ENCODE results near the gene TGFB1I1.
"Not testable (repeated sequence)": the region's sequence is repeated elsewhere in the genome, so short reads cannot be mapped to it uniquely, and the experiment has no call there.

TGFB1I1 gene

DNA sequence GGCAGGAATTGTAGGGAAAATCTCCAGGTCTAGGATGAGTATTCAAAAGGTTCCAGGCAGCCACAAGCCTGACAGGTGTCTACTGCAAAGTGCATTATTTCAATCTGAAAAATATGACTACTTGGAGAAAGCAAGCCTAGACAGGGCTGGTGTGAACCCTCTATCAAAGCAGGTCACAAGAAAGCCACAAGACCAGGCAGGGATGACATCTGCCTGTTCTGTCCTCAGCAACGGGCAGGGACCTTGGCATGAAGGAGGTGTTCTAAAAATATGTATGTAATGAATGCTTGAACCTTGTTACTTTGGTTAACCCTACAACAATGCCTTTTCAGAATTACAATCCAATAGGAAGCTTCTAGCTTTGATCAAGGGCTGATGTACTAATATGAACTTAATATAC is 42.6 kb upstream of the TGFB1I1 start:
- no peak for DNase-seq (ENCODE audit: low spot score)
- TF ChIP-seq, protein P1, sequence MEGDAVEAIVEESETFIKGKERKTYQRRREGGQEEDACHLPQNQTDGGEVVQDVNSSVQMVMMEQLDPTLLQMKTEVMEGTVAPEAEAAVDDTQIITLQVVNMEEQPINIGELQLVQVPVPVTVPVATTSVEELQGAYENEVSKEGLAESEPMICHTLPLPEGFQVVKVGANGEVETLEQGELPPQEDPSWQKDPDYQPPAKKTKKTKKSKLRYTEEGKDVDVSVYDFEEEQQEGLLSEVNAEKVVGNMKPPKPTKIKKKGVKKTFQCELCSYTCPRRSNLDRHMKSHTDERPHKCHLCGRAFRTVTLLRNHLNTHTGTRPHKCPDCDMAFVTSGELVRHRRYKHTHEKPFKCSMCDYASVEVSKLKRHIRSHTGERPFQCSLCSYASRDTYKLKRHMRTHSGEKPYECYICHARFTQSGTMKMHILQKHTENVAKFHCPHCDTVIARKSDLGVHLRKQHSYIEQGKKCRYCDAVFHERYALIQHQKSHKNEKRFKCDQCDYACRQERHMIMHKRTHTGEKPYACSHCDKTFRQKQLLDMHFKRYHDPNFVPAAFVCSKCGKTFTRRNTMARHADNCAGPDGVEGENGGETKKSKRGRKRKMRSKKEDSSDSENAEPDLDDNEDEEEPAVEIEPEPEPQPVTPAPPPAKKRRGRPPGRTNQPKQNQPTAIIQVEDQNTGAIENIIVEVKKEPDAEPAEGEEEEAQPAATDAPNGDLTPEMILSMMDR (IDR thresholded peaks at IDR 0.05; ENCODE audit: extremely low read depth, insufficient read depth, missing control alignments): no peak
- in situ Hi-C loops (cut with MboI; ENCODE audit: low pct_unique_long_range_greater_than_20kb, low sequenced_read_pairs, unreplicated experiment): loop anchor here (25.0 kb wide), 1 partner anchor 467 kb away; the partner anchor contains the start of gene SETD1A

DNA sequence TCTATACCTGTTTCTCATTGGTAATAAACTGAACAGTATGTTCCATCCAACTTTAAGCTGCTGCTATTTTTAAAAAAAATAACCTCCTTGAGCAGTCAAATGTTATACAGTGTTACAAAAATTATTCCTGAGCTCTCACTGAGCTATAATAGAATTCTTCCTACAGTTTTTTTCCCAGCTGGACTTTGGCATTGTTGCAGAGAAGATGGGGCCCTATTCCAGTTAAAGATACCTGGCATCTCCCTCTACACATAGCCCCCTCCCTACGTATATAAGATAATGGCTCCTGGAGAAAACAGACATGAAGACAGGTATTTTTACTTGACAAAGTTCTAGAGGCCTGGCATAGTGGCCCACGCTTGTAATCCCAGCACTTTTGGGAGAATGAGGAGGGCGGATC is 42.2 kb upstream of the TGFB1I1 start:
- DNase-seq (ENCODE audit: low spot score): no peak
- in situ Hi-C loops (cut with MboI; ENCODE audit: low pct_unique_long_range_greater_than_20kb, low sequenced_read_pairs, unreplicated experiment): loop anchor here (25.0 kb wide), 1 partner anchor 467 kb away; the partner anchor contains the start of gene SETD1A
- TF ChIP-seq, protein P1 (IDR thresholded peaks at IDR 0.05; ENCODE audit: extremely low read depth, insufficient read depth, missing control alignments): no peak

DNA sequence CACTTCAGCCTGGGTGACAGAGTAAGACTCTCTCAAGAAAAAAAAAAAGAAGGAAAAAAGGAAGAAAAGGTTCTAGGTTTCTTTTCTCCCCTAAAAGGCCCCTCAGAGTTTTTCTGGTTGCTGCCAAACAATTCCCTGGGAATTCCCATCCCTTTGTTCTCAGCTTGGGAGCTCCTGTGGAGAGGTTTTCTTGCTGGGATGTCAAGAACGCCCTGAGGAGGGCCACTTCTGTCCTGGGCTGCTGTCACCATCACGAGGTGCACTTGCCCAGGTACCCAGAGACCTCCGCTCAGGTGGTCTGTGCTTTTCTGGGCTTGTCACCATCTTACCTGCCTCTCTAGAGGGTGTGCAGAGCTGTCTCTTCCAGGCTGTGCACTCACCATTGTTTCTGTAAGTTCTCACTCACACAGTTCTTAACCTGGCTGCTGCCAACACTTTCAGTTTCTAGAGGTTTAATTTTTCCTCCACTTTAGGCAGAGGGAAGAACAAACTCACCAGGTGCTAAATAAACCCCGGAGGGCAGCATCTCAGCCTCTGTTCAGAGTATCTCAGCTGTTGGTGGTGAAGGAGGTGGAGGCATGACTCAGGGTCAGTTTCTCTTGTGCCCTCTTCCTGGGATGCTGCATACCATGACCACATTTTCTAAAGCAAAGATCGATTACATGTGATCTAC is 41.4 kb upstream of the TGFB1I1 start:
- in situ Hi-C loops (cut with MboI; ENCODE audit: low pct_unique_long_range_greater_than_20kb, low sequenced_read_pairs, unreplicated experiment): loop anchor here (25.0 kb wide), 1 partner anchor 468 kb away; the partner anchor contains the start of gene SETD1A
- no peak for DNase-seq (ENCODE audit: low spot score)
- TF ChIP-seq, protein P1 (IDR thresholded peaks at IDR 0.05; ENCODE audit: extremely low read depth, insufficient read depth, missing control alignments): no peak

DNA sequence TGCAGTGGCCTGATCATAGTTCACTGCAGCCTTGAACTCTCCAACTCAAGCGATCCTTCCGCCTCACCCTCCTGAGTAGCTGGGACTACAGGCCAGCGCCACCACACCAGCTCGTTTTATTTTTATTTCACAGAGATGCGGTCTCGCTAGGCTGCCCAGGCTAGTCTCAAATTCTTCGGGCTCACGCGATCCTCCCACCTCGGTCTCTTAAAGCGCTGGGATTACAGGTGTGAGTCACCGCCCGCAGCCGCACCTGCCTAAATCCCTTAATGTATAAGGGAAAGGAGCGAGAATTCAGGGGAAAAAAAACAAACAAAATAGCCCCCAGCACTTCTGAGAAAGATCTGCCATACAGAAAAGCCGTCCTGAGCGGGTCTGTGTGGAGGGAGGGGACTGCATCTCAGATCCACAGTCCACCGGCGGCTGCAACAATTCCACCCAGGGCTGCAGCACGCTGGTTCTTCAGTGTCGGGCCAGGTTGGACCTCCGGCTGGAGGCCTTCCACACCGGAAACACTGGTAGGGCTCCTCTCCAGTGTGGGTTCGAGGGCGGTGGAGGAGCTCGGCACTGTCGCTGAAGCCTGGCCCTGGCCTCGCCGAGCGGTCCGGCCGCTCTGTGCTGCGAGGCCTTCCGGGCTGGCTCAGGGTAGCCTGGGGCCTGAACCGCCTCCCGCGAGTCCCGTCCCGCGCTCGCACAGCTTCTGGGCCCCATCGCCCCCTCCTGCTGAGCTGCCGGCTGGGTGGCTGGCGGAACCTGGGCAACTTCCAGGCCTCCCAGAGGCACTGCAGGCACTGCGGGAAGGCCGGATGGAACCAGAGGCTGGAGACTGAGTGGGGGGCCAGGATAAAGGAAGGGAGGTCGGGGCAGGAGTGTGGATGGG is 36.4 kb upstream of the TGFB1I1 start:
- TF ChIP-seq, protein P1 (IDR thresholded peaks at IDR 0.05; ENCODE audit: extremely low read depth, insufficient read depth, missing control alignments): no peak
- no peak for DNase-seq (ENCODE audit: low spot score)
- in situ Hi-C loops (cut with MboI; ENCODE audit: low pct_unique_long_range_greater_than_20kb, low sequenced_read_pairs, unreplicated experiment): loop anchor here (25.0 kb wide), 1 partner anchor 473 kb away; the partner anchor contains the start of gene SETD1A

DNA sequence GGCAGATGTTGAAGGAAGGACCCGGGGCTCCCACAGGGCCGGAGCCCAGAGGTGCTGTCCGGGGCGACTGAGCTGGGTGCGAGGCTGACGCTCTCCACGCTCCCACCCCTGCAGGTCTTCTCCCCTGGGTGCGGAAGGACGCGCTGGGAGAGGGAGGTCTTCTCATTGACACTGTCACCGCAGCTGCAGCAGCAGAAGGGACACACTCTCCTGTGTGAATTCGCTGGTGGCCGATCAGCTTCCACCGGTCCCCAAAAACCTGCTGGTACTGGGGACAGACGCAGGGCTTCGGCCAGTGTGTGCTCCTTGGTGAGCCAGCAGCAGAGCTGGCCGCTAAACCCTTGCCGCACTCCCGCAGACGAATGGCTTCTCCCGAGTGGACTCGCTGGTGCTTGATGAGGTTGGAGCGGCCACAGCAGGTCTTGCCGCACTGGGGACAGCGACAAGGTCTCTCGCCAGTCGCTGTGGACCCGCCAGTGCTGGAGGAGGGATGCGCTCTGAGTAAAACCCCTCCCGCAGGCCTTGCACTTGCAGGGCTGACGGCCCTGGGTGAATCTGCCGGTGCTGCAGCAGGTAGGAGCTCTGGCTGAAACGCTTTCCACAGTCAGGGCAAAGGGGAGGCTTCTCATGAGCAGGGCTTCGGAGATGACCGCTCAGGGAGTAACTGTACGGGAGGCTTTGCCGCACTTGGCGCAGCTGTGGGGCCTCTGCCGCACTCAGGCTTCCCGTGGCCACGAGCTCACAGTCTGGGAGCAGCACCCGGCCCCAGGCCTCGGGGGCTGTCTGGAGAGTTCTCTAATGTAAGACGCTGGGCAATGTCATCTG is 35.5 kb upstream of the TGFB1I1 start:
- in situ Hi-C loops (cut with MboI; ENCODE audit: low pct_unique_long_range_greater_than_20kb, low sequenced_read_pairs, unreplicated experiment): loop anchor here (25.0 kb wide), 1 partner anchor 474 kb away; the partner anchor contains the start of gene SETD1A
- TF ChIP-seq, protein P1 (IDR thresholded peaks at IDR 0.05; ENCODE audit: extremely low read depth, insufficient read depth, missing control alignments): no peak
- no peak for DNase-seq (ENCODE audit: low spot score)

DNA sequence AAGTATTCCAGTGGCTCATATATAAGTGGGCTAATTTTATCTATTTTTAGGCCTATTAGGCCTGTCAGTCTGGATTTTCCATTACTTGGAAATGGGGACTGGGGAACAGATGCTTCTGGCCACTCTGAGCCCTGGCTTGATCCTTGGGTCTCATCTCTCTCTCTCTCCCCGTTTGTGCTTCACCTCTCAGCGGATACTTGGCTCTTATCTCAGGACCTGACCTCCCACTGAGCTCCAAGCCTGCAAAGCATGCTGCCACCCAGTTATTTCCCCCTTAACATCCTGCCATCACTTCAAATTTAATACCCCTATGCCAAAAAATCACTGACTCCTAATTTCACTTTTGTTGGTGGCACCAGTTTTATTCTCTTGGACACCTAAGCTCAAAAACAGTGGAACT is 33.5 kb upstream of the TGFB1I1 start:
- TF ChIP-seq, protein P1 (IDR thresholded peaks at IDR 0.05; ENCODE audit: extremely low read depth, insufficient read depth, missing control alignments): no peak
- in situ Hi-C loops (cut with MboI; ENCODE audit: low pct_unique_long_range_greater_than_20kb, low sequenced_read_pairs, unreplicated experiment): loop anchor here (25.0 kb wide), 1 partner anchor 476 kb away; the partner anchor contains the start of gene SETD1A
- no peak for DNase-seq (ENCODE audit: low spot score)

DNA sequence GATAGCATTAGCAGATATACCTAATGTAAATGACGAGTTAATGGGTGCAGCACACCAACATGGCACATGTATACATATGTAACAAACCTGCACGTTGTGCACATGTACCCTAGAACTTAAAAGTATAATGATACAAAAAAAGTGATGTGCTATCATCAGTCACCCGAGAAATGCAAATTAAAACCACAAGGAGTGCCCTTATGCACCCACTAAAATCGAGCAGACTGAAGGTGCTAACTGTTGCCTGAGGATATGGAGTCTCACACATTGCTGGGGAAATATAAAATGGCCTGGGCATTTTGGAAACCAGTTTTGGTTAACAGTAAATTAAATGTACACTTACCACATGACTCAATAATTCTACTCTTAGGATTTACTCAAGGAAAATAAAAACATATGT is 32.9 kb upstream of the TGFB1I1 start:
- not testable (repeated sequence) for DNase-seq (ENCODE audit: low spot score)
- in situ Hi-C loops (cut with MboI; ENCODE audit: low pct_unique_long_range_greater_than_20kb, low sequenced_read_pairs, unreplicated experiment): loop anchor here (25.0 kb wide), 1 partner anchor 477 kb away; the partner anchor contains the start of gene SETD1A

Data from GM13977 (cell line).